Natural killer cell (primary cell): ENCODE results near the gene HMGCLL1. TPM values are rescaled to one million over a fixed set of nuclear protein-coding genes. Genes with fewer than 3 reads are reported as not detected.

ENCODE experiments used
- ATAC-seq, 3 donors: fragments of 150-1000 bp in 2 of 3; fragments of 200-7000 bp in 1 of 3; cut with Tn5 transposase; 1 replicate in 1 of 3; 2 replicates in 2 of 3; pipeline ENCODE4 v1.10.0; 2021; ENCODE audit warnings: mild to moderate bottlenecking in 2 of 3, moderate library complexity in 2 of 3
- DNase-seq, 2 donors: peaks; one replicate each; pipeline versions ENCODE4 v3.0.0 to v3.0.0-alpha.2; 2013 to 2021; ENCODE audit warnings: mixed read lengths in 1 of 2
- H3K27ac ChIP-seq: one replicate; pipeline ENCODE4 v1.5.1; 2013; ENCODE audit warnings: mild to moderate bottlenecking, low read length
- H3K27me3 ChIP-seq: one replicate; pipeline ENCODE4 v1.6.1; 2013; ENCODE audit warnings: low read length; ENCODE audit not compliant: control insufficient read depth, insufficient read depth
- H3K36me3 ChIP-seq: one replicate; pipeline ENCODE4 v1.6.1; 2013; ENCODE audit warnings: low read length; ENCODE audit not compliant: control insufficient read depth, insufficient read depth
- H3K4me1 ChIP-seq: one replicate; pipeline ENCODE4 v1.6.1; 2013; ENCODE audit warnings: low read length; ENCODE audit not compliant: control insufficient read depth, insufficient read depth
- H3K4me3 ChIP-seq: one replicate; pipeline ENCODE4 v1.5.1; 2013; ENCODE audit warnings: low read length
- H3K9me3 ChIP-seq: one replicate; pipeline ENCODE4 v1.6.1; 2013; ENCODE audit warnings: low read length; ENCODE audit not compliant: control insufficient read depth, insufficient read depth
- H3K27ac Mint-ChIP-seq, 2 donors: one replicate each; pipeline ENCODE4 v1.8.0; 2022; ENCODE audit warnings: mild to moderate bottlenecking in 2 of 2, mixed read lengths in 2 of 2, moderate library complexity in 1 of 2
- H3K27me3 Mint-ChIP-seq, 2 donors: one replicate each; pipeline ENCODE4 v1.8.0; 2022; ENCODE audit warnings: low read depth in 2 of 2, mixed read lengths in 2 of 2
- H3K36me3 Mint-ChIP-seq: one replicate; pipeline ENCODE4 v1.8.0; 2022; ENCODE audit warnings: mixed read lengths
- H3K4me1 Mint-ChIP-seq, 2 donors: one replicate each; pipeline ENCODE4 v1.8.0; 2022; ENCODE audit warnings: mixed read lengths in 2 of 2
- H3K4me3 Mint-ChIP-seq: one replicate; pipeline ENCODE4 v1.8.0; 2022; ENCODE audit warnings: mild to moderate bottlenecking, moderate library complexity, mixed read lengths
- H3K9me3 Mint-ChIP-seq, 2 donors: one replicate each; pipeline ENCODE4 v1.8.0; 2022; ENCODE audit warnings: mixed read lengths in 2 of 2
- WGBS: methylation state at CpG from one replicate; pipeline ENCODE4 v1.1.7; 2013; ENCODE audit warnings: missing lambda C conversion rate; ENCODE audit not compliant: insufficient coverage; 5-methylcytosine and 5-hydroxymethylcytosine counted together
- intact Hi-C: fragments of 100-400 bp; cut with micrococcal nuclease; formaldehyde crosslinking; loops from one replicate; pipeline ENCODE4 v1.14.2; 2022
- total RNA-seq, 4 donors: library from RNA; stranded (reverse); fragments of 120-200 nt in 1 of 4; gene quantifications; one replicate each; pipeline versions ENCODE4 v1.2.3 to v1.2.4, GENCODE V29; 2013 to 2022
- TF ChIP-seq, protein P1 (sequence below): fragments of 200-600 bp; IDR thresholded peaks from one replicate; pipeline ENCODE4 v1.8.0; 2022; ENCODE audit warnings: antibody characterized with exemption

The HMGCLL1 gene
- total RNA-seq, 3 donors from 2014 or later (not counting 1 experiment from before 2014, with no cell fraction given): not detected

DNA sequence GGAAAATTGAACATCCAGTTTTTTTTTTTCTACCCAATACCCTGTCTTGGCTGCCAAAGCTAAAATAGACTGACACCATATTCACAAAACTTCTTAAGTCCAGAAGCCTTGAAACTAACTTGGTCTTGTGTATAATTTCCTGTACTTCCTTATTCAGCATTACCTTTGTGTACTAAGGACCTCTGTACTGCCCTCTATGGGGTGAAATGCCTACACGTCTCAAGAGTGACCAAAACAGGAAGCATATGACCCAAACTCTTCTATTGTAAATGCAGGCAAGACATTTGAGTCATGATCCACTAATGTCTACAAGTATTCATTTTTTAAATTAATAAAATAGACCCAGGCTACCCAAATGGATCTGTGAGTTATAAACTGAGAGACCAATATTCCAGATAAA lies 50.4 kb downstream of the HMGCLL1 start:
- no peaks in the 10 kb centered on the region for H3K27me3 Mint-ChIP-seq
- H3K4me3 Mint-ChIP-seq: no peak overlapping the region
- WGBS: 0% methylated on average over 1 of the region's 1 CpG
- no peak overlapping the region for H3K4me3 ChIP-seq
- H3K36me3 ChIP-seq: no peaks in the 10 kb centered on the region
- H3K27me3 ChIP-seq: no peaks in the 10 kb centered on the region
- ATAC-seq (no peak), DNase-seq (no peak)
- no peak overlapping the region for H3K27ac ChIP-seq
- no peaks in the 10 kb centered on the region for H3K4me1 Mint-ChIP-seq
- TF ChIP-seq, protein P1, sequence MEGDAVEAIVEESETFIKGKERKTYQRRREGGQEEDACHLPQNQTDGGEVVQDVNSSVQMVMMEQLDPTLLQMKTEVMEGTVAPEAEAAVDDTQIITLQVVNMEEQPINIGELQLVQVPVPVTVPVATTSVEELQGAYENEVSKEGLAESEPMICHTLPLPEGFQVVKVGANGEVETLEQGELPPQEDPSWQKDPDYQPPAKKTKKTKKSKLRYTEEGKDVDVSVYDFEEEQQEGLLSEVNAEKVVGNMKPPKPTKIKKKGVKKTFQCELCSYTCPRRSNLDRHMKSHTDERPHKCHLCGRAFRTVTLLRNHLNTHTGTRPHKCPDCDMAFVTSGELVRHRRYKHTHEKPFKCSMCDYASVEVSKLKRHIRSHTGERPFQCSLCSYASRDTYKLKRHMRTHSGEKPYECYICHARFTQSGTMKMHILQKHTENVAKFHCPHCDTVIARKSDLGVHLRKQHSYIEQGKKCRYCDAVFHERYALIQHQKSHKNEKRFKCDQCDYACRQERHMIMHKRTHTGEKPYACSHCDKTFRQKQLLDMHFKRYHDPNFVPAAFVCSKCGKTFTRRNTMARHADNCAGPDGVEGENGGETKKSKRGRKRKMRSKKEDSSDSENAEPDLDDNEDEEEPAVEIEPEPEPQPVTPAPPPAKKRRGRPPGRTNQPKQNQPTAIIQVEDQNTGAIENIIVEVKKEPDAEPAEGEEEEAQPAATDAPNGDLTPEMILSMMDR: no peak
- no peaks in the 10 kb centered on the region for H3K4me1 ChIP-seq
- intact Hi-C loops: no loop called here
- H3K36me3 Mint-ChIP-seq: no peaks in the 10 kb centered on the region
- no peak overlapping the region for H3K27ac Mint-ChIP-seq
- H3K9me3 ChIP-seq: no peaks in the 10 kb centered on the region
- H3K9me3 Mint-ChIP-seq: peaks cover 4 to 11% of the 10 kb centered on the region in 2 donors

DNA sequence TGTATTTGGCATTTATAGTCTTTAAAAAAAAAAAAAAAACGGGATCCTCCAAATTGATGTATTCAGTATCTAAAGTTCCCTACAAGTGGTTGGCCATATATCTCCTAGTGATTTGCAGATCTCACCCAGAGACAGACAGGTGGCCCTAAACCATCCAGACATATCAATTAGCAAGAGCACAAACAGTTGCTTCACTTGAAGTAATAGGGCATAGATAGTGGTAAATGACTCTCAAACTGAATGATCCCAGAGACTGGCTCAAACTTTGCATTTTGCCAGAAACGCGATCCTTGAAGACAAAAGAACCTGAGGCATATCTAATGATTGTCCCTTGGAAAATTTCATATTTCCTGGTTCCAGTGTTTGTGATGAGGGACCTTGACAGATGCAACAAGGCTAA lies 54.6 kb downstream of the HMGCLL1 start:
- H3K4me1 Mint-ChIP-seq: no peaks in the 10 kb centered on the region
- H3K9me3 ChIP-seq: no peaks in the 10 kb centered on the region
- H3K36me3 ChIP-seq: no peaks in the 10 kb centered on the region
- no peak for DNase-seq
- H3K36me3 Mint-ChIP-seq: no peaks in the 10 kb centered on the region
- no peaks in the 10 kb centered on the region for H3K4me1 ChIP-seq
- H3K27me3 ChIP-seq: no peaks in the 10 kb centered on the region
- H3K27ac Mint-ChIP-seq: no peak overlapping the region
- intact Hi-C loops: no loop called here
- H3K27ac ChIP-seq: no peak overlapping the region
- H3K4me3 ChIP-seq: no peak overlapping the region
- 82% methylated on average over 3 of the region's 3 CpGs for WGBS
- peaks cover 7 to 11% of the 10 kb centered on the region in 2 donors for H3K9me3 Mint-ChIP-seq
- ATAC-seq: no peak
- TF ChIP-seq, protein P1: no peak
- H3K4me3 Mint-ChIP-seq: no peak overlapping the region
- H3K27me3 Mint-ChIP-seq: no peaks in the 10 kb centered on the region

DNA sequence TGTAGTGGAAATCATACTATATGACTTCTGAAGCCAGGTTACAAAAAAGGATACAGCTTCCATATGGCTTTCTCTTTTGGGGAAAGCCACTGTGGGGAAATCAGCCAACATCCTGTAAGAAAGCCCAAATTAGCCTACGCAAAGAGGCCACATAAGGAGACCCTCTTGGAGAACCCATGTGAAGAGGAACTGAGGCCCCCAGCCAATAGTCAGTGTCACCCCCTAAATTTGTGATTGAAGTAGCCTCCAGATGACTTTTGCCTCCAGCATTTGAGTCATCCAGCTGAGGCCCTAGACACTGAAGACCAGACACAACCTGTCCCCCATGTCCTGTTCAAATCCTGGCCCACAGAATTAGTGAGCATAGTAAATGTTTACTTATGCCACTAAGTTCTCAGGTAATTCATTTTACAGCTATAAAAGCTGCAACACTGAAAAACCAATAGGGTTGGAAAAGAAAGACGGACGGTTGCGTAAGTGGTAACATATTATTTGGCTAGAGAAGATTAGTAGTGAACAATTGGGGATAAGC lies 60.4 kb downstream of the HMGCLL1 start:
- H3K4me3 Mint-ChIP-seq: no peak overlapping the region
- H3K36me3 Mint-ChIP-seq: no peaks in the 10 kb centered on the region
- TF ChIP-seq, protein P1: no peak
- ATAC-seq (no peak), DNase-seq (no peak)
- no peaks in the 10 kb centered on the region for H3K9me3 ChIP-seq
- no peaks in the 10 kb centered on the region for H3K4me1 ChIP-seq
- H3K27ac ChIP-seq: no peak overlapping the region
- no peak overlapping the region for H3K4me3 ChIP-seq
- no peak overlapping the region for H3K27ac Mint-ChIP-seq
- no peaks in the 10 kb centered on the region for H3K4me1 Mint-ChIP-seq
- H3K27me3 Mint-ChIP-seq: no peaks in the 10 kb centered on the region
- WGBS: 92% methylated on average over 4 of the region's 4 CpGs
- intact Hi-C loops: no loop called here
- no peaks in the 10 kb centered on the region for H3K27me3 ChIP-seq
- H3K9me3 Mint-ChIP-seq: peaks cover 2 to 8% of the 10 kb centered on the region in 2 donors
- no peaks in the 10 kb centered on the region for H3K36me3 ChIP-seq

DNA sequence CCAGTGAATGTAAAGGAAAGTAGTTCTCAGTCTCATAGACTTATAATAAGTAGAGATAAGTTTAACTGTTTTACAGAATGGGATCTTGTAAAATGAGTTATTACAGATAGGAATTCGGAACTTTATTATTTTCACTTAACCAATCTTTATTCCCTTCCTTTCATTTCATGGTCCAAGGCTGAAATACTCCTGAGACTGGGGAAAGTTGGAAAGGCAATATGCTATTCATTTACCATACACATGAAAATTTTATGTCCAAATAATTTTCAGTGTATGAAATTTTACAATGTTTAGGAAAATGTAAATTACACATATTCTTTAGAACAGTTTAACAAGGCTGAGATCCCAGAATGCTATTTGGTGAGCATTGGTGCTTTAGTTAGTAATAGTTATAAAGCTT lies 62.3 kb downstream of the HMGCLL1 start:
- Histone ChIP-seq H3K9me3 (no peaks in the 10 kb centered on the region), H3K27me3 (no peaks in the 10 kb centered on the region), H3K27ac (no peak overlapping the region), H3K36me3 (no peaks in the 10 kb centered on the region), H3K4me1 (no peaks in the 10 kb centered on the region), H3K4me3 (no peak overlapping the region)
- Mint-ChIP-seq H3K27ac (no peak overlapping the region), H3K36me3 (no peaks in the 10 kb centered on the region), H3K9me3 (peaks cover 5 to 8% of the 10 kb centered on the region in 2 donors), H3K4me3 (no peak overlapping the region), H3K4me1 (no peaks in the 10 kb centered on the region), H3K27me3 (no peaks in the 10 kb centered on the region)
- intact Hi-C loops: no loop called here
- DNase-seq: no peak
- WGBS: no CpG with 5 or more reads among the region's 1 CpG
- TF ChIP-seq, protein P1: no peak
- ATAC-seq: no peak
